Neural progenitor cell (in vitro differentiated cells): ENCODE data around the gene MSTN.

Experiments used
- EZH2 ChIP-seq: fragments of 200-600 bp; sonication (generic); IDR thresholded peaks from 2 replicates; pipeline ENCODE4 v1.6.1; 2017; ENCODE audit warnings: antibody characterized with exemption, mild to moderate bottlenecking, moderate library complexity
- TF ChIP-seq, protein P1 (sequence below): fragments of 200-600 bp; sonication (generic); IDR thresholded peaks from 2 replicates; pipeline ENCODE4 v1.5.1; 2017; ENCODE audit warnings: antibody characterized with exemption, mild to moderate bottlenecking

DNA sequence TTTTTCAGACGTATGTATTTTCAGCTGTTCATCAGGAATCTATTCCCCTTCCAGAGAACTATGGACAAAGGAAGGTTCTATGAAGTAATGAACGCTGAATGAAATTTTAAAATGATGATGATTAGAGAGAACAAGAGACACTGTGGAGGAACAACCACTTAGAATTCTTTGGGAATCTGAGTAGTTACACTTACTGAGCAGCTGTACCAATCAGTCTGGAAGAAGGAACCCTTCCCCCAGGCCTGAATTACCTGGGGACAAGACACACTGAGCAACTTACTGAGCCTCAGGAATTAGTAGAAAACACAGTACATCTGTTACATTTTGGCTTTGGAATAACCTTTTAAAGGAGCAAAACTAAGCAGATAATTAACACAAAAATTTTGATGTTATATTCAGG, 1.9 kb downstream of the MSTN start:
- TF ChIP-seq EZH2 = no peak
- TF ChIP-seq, protein P1, sequence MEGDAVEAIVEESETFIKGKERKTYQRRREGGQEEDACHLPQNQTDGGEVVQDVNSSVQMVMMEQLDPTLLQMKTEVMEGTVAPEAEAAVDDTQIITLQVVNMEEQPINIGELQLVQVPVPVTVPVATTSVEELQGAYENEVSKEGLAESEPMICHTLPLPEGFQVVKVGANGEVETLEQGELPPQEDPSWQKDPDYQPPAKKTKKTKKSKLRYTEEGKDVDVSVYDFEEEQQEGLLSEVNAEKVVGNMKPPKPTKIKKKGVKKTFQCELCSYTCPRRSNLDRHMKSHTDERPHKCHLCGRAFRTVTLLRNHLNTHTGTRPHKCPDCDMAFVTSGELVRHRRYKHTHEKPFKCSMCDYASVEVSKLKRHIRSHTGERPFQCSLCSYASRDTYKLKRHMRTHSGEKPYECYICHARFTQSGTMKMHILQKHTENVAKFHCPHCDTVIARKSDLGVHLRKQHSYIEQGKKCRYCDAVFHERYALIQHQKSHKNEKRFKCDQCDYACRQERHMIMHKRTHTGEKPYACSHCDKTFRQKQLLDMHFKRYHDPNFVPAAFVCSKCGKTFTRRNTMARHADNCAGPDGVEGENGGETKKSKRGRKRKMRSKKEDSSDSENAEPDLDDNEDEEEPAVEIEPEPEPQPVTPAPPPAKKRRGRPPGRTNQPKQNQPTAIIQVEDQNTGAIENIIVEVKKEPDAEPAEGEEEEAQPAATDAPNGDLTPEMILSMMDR = no peak
